Body of pancreas (tissue), 4 donors: Measurements from ENCODE around the gene ILDR1. TPM values are rescaled to one million over a fixed set of nuclear protein-coding genes. Genes with fewer than 3 reads are reported as not detected.
"Not testable (repeated sequence)": the region's sequence is repeated elsewhere in the genome, so short reads cannot be mapped to it uniquely, and the experiment has no call there.

ENCODE experiments used
- ATAC-seq: fragments of 150-250 bp; one replicate; pipeline ENCODE4 v1.9.1; 2016
- DNase-seq, 4 donors: peaks; one replicate each; pipeline ENCODE4 v3.0.0-alpha.2; 2019
- H3K27ac ChIP-seq, 4 donors: fragments of 200-600 bp; sonication (generic); 1 replicate in 3 of 4; 2 replicates in 1 of 4; pipeline versions ENCODE4 v1.5.1 to v1.6.1; 2016 to 2019; ENCODE audit warnings: mild to moderate bottlenecking in 1 of 4, mixed read lengths in 1 of 4, moderate library complexity in 1 of 4
- H3K27me3 ChIP-seq, 2 donors: fragments of 200-600 bp; sonication (generic); one replicate each; pipeline ENCODE4 v1.6.0; 2016; ENCODE audit warnings: mild to moderate bottlenecking in 1 of 2
- H3K36me3 ChIP-seq, 2 donors: fragments of 200-600 bp; sonication (generic); replicated peaks in 1 of 2; 2 replicates each; pipeline ENCODE4 v1.5.1; 2016; ENCODE audit warnings: low read depth in 2 of 2; ENCODE audit not compliant: insufficient read depth in 1 of 2
- H3K4me1 ChIP-seq: fragments of 200-600 bp; sonication (generic); one replicate; pipeline ENCODE4 v1.6.0; 2016
- H3K4me3 ChIP-seq, 2 donors: fragments of 200-600 bp; sonication (generic); 1 replicate in 1 of 2; 2 replicates in 1 of 2; pipeline ENCODE4 v1.5.1; 2016 to 2019
- H3K9me3 ChIP-seq, 3 donors: fragments of 200-600 bp; sonication (generic); 1 replicate in 2 of 3; 2 replicates in 1 of 3; pipeline ENCODE4 v1.5.1; 2016
- CTCF ChIP-seq, 7 experiments: fragments of 450-650 bp in 4 of 7; fragments of 200-600 bp in 3 of 7; sonication (generic) in 3 of 7; IDR thresholded peaks; one replicate each; pipeline ENCODE4 v1.5.1; 2016 to 2019; ENCODE audit warnings: antibody characterized with exemption in 7 of 7
- POLR2A ChIP-seq, 3 donors: fragments of 450-650 bp; IDR thresholded peaks; one replicate each; pipeline ENCODE4 v1.6.1; 2016; ENCODE audit warnings: antibody characterized with exemption in 3 of 3, mild to moderate bottlenecking in 2 of 3
- WGBS, 2 donors: methylation state at CpG; one replicate each; pipeline ENCODE4 v1.1.5; 2017; 5-methylcytosine and 5-hydroxymethylcytosine counted together
- intact Hi-C: fragments of 100-400 bp; cut with DNase I; formaldehyde crosslinking; loops from one replicate; pipeline ENCODE4 v1.15.1; 2023
- total RNA-seq, 2 donors: library from RNA; depleted of rRNA; stranded (reverse); fragments of >200 nt; gene quantifications; one replicate each; pipeline ENCODE4 v1.1.0, GENCODE V29; 2016

Gene ILDR1
- total RNA-seq, 2 donors from 2014 or later: 2.9 to 4.6 TPM

GRCh38 chr3:122055215-122055614 is 33.2 kb upstream of the ILDR1 start, which contains the start of gene CD86:
Gene CD86, plus strand, starts transcription at chr3:122055362. Its CDS starts 128 bp downstream, at chr3:122055490.
- Histone ChIP-seq H3K4me3 (no peak within 1 kb of the TSS), H3K9me3 (no peaks in the 10 kb centered on the region), H3K4me1 (no peaks in the 10 kb centered on the region), H3K27me3 (no peaks in the 10 kb centered on the region), H3K27ac (peak within 1 kb of the TSS in 1 of 4 donors; percentile 33), H3K36me3 (no peaks in the 10 kb centered on the region)
- ATAC-seq (no peak), DNase-seq (peak in 2 of 4 donors; percentile 10 to 46)
- TF ChIP-seq POLR2A (IDR thresholded peaks at IDR 0.05): peak in 2 of 3 donors; percentile 10 to 63
- TF ChIP-seq CTCF (IDR thresholded peaks at IDR 0.05): no peak
- intact Hi-C loops: no loop called here
- WGBS, 2 donors: 47 to 61% methylated on average over 3 of the region's 3 CpGs

- intact Hi-C loops: no loop called here
- no peaks in the 10 kb centered on the region for H3K4me1 ChIP-seq
- TF ChIP-seq CTCF (IDR thresholded peaks at IDR 0.05) (no peak), POLR2A (IDR thresholded peaks at IDR 0.05) (no peak)
- ATAC-seq (no peak), DNase-seq (no peak)
- no peak overlapping the region for H3K27ac ChIP-seq
- no peaks in the 10 kb centered on the region for H3K27me3 ChIP-seq
- WGBS, 2 donors: 84 to 94% methylated on average over 3 of the region's 3 CpGs
- no peaks in the 10 kb centered on the region for H3K9me3 ChIP-seq
- H3K4me3 ChIP-seq: no peak overlapping the region
- no peaks in the 10 kb centered on the region for H3K36me3 ChIP-seq
Measured at GRCh38 chr3:122052968-122053367, 30.9 kb upstream of the ILDR1 start.

- DNase-seq, H3K9me3 ChIP-seq, H3K36me3 ChIP-seq, H3K4me1 ChIP-seq, intact Hi-C loops, ATAC-seq, H3K27me3 ChIP-seq, H3K4me3 ChIP-seq, H3K27ac ChIP-seq: not testable (repeated sequence)
- 70 to 92% methylated on average over 4 to 8 of the region's 11 CpGs for WGBS, 2 donors
Measured at GRCh38 chr3:122047773-122048172, 25.7 kb upstream of the ILDR1 start.

GRCh38 chr3:122047296-122047695 is 25.2 kb upstream of the ILDR1 start:
- H3K36me3 ChIP-seq, intact Hi-C loops, H3K9me3 ChIP-seq, DNase-seq, H3K27me3 ChIP-seq, H3K27ac ChIP-seq, H3K4me3 ChIP-seq, H3K4me1 ChIP-seq, ATAC-seq: not testable (repeated sequence)
- 70 to 82% methylated on average over 2 to 7 of the region's 16 CpGs for WGBS, 2 donors

GRCh38 chr3:122033023-122033422 is 11.0 kb upstream of the ILDR1 start:
- WGBS, 2 donors: 78 to 79% methylated on average over 1 of the region's 1 CpG
- no peak for ATAC-seq
- intact Hi-C loops: no loop called here

More at GRCh38 chr3:122033023-122033422, 11.0 kb upstream of the ILDR1 start:
- no peak for DNase-seq
- no peak for TF ChIP-seq POLR2A (IDR thresholded peaks at IDR 0.05)
- no peak for TF ChIP-seq CTCF (IDR thresholded peaks at IDR 0.05)
- Histone ChIP-seq H3K4me1 (no peaks in the 10 kb centered on the region), H3K27ac (no peak overlapping the region), H3K36me3 (no peaks in the 10 kb centered on the region), H3K9me3 (peaks cover 0 to 13% (median 0%) of the 10 kb centered on the region in 3 donors), H3K4me3 (no peak overlapping the region), H3K27me3 (no peaks in the 10 kb centered on the region)
